Activated naive CD4-positive, alpha-beta T cell treated with anti-CD3 and anti-CD28 coated beads, Interleukin-2, amount 10 ng/mL, durations not matched to agents 7 days and 5 days (primary cell): ENCODE measurements around the gene KRT38.
"Not testable (repeated sequence)": the region's sequence is repeated elsewhere in the genome, so short reads cannot be mapped to it uniquely, and the experiment has no call there.

Source experiments
- CTCF ChIA-PET: fragments of 350-600 bp; sonication (Branson Sonifier 250); formaldehyde crosslinking; loops from one replicate; lab custom pipeline; 2021; ENCODE audit warnings: antibody characterized with exemption; lab: Charles Lee
- DNase-seq: peaks from one replicate; pipeline ENCODE4 v3.0.0-alpha.2; 2020
- H3K27ac Mint-ChIP-seq: one replicate; pipeline ENCODE4 v1.8.0; 2021; ENCODE audit warnings: mild to moderate bottlenecking, moderate library complexity, mixed read lengths
- H3K27me3 Mint-ChIP-seq: one replicate; pipeline ENCODE4 v1.8.0; 2021; ENCODE audit warnings: mild to moderate bottlenecking, mixed read lengths
- H3K36me3 Mint-ChIP-seq: one replicate; pipeline ENCODE4 v1.8.0; 2021; ENCODE audit warnings: mixed read lengths
- H3K4me1 Mint-ChIP-seq: one replicate; pipeline ENCODE4 v1.8.0; 2021; ENCODE audit warnings: mixed read lengths
- H3K4me3 Mint-ChIP-seq: one replicate; pipeline ENCODE4 v1.8.0; 2021; ENCODE audit warnings: mild to moderate bottlenecking, moderate library complexity, mixed read lengths
- H3K9me3 Mint-ChIP-seq: one replicate; pipeline ENCODE4 v1.8.0; 2021; ENCODE audit warnings: mixed read lengths

KRT38 gene

DNA sequence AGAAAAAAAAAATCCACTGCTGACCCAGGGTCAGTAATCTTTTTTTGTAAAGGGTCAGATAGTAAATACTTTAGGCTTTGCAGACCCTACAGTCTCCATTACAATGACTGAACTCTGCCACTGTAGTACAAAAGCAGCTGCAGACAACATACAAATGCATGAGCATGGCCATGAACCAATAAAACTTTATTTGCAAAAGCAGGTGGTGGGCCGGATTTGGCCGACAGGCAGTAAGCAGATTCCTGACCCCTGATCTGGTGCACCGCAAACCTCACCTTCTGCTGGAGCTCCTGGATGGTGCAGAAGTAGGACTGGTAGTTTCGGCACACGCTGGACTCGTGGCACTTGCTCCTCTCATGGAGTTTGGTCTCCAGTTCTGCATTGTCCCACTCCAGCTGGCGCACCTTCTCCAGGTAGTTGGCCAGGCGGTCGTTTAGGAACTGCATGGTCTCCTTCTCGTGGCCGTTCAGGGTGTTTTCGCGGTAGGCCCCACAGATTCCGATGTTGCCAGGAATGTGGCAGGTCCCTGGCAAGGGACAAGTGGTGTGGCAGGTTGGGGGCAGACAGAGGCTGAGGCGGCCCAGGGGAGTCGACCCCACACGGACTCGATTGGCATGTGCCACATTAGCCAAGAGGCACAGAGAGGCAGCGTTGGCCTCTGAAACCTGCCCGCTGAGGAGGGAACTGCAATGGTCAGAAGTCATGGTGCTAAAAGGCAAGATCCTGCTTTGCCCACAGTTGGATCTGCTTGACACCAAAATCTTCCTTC is 29.5 kb downstream of the KRT38 start:
- Mint-ChIP-seq H3K27ac (no peak overlapping the region), H3K27me3 (peaks cover 8% of the 10 kb centered on the region), H3K9me3 (no peaks in the 10 kb centered on the region), H3K4me1 (peaks cover 6% of the 10 kb centered on the region), H3K36me3 (no peaks in the 10 kb centered on the region), H3K4me3 (no peak overlapping the region)
- CTCF ChIA-PET, result no interaction called here
- DNase-seq, result no peak

DNA sequence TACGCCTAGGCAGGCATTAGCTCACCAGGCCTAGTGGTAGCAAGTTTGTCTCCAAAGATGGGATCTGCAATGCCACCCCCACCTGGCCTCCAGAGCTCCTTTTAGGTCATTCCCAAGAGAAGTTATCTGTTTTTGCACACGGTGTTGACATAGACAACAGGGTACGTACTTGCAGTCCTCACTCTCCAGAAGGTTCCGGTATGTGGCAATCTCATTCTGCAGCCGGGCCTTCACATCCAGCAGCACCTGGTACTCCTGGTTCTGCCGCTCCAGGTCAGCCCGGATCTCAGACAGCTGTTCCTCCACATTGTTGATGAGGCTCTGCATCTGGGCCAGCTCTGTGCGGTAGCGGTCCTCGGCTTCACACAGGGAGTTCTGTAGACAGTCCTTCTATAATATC is 33.6 kb downstream of the KRT38 start:
- H3K9me3 Mint-ChIP-seq, result no peaks in the 10 kb centered on the region

DNA sequence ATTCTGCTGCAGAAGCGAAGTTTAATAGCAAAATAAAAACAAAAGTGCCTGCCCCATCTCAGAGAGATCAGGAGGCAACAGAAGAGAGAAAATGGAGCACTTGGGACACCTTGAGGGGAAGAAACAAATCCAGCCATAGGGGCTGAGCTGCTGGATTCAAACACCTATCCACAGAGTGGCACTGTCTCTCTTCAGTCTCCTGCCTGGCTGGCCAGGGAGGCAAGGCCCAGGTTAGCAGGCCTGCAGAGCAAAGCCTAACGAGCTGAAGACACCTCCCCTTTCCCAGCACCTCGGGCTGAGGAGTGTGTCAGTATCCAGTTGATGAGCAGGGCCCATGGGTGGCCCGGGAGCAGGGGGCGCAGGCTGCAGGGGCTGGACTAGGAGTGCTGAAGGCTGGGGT is 34.6 kb downstream of the KRT38 start:
- CTCF ChIA-PET, result interaction anchor here (1.4 to 2.4 kb wide), 2 partner anchors 143 to 257 kb away, joined by 5 read pairs; no protein-coding TSS in a partner anchor

More for the DNA sequence above, 33.6 kb downstream of the KRT38 start:
- Mint-ChIP-seq H3K27ac (no peak overlapping the region), H3K27me3 (peaks cover 3% of the 10 kb centered on the region), H3K36me3 (no peaks in the 10 kb centered on the region), H3K4me1 (peaks cover 32% of the 10 kb centered on the region), H3K4me3 (no peak overlapping the region)
- CTCF ChIA-PET, result interaction anchor here (0.6 to 2.4 kb wide), 3 partner anchors 10 to 256 kb away, joined by 3 to 5 read pairs (median 4); no protein-coding TSS in a partner anchor
- DNase-seq, result no peak

DNA sequence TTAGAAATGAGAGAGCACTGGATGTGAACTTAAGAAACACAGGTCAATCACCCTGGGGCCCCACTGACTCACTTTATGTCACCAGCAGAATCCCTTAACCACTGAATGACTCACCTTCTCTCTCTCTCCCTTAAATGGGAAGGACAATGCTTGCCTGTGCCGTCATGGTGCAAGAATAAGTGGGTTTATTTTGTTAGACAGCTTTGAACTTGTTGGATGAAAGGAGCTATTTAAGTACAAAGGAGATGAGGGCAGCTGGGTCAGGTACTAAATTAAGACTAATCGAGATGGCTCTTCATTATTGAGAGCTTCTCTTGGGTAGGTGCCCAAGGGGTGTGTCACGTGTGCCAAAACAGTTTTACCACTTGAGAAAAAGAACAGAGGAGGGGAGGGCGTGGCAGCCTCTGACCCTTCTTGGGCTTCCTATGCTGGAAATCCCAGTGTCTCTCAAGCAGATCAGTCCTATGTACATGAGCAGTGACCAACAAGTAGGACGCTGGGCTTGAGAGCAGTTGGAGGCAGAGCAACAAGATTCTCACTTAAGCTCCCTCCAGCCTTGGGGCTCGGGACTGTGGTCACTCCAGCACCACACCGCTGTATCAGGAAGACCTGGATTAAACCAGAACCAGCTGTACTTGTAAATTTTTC is 36.6 kb downstream of the KRT38 start:
- CTCF ChIA-PET, result interaction anchor here (1.0 to 1.7 kb wide), 3 partner anchors 14 to 145 kb away, joined by 3 to 7 read pairs (median 5); no protein-coding TSS in a partner anchor
- H3K36me3 Mint-ChIP-seq, result no peaks in the 10 kb centered on the region
- no peak overlapping the region for H3K27ac Mint-ChIP-seq
- no peaks in the 10 kb centered on the region for H3K9me3 Mint-ChIP-seq
- H3K4me3 Mint-ChIP-seq, result no peak overlapping the region
- peaks cover 8% of the 10 kb centered on the region for H3K27me3 Mint-ChIP-seq
- peak; percentile 33 for DNase-seq
- peaks cover 30% of the 10 kb centered on the region for H3K4me1 Mint-ChIP-seq

More for the DNA sequence above, 34.6 kb downstream of the KRT38 start:
- Mint-ChIP-seq H3K27me3 (peaks cover under 1% of the 10 kb centered on the region), H3K36me3 (no peaks in the 10 kb centered on the region), H3K27ac (no peak overlapping the region), H3K4me3 (no peak overlapping the region), H3K4me1 (peaks cover 33% of the 10 kb centered on the region), H3K9me3 (no peaks in the 10 kb centered on the region)
- DNase-seq, result no peak

DNA sequence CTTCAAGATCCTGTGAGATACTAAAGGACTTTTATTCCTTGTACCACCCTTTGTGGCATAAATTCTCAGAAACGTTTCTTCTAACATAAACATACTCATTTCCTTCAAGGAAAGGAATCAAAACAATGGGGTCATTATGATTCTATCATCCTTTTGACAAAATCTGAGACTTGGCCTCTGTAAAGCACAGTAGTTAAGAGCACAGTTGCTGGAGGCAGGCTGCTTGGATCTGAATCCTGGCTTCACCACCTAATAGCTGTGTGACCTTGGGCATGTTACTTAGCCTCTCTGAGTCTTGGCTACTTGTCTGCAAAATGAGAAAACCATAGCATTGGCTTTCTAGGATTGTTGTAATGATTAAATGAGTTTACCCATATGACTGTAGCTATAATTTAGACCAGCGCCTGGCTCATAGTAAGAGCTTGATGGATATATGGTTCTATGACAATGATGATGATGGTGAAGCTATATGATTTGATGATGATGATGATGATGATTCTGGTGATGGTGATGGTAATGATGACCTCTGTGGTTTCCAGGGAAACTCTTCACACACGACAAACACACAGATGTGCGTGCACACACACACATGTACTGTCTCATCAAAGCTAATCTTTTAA is 37.3 kb downstream of the KRT38 start:
- Mint-ChIP-seq H3K36me3 (no peaks in the 10 kb centered on the region), H3K4me3 (no peak overlapping the region), H3K4me1 (peaks cover 27% of the 10 kb centered on the region), H3K27me3 (peaks cover 8% of the 10 kb centered on the region), H3K9me3 (no peaks in the 10 kb centered on the region), H3K27ac (peak overlapping the region; percentile 12)
- CTCF ChIA-PET, result interaction anchor here (1.6 to 1.7 kb wide), 2 partner anchors 81 to 145 kb away, joined by 5 to 7 read pairs; no protein-coding TSS in a partner anchor
- no peak for DNase-seq

DNA sequence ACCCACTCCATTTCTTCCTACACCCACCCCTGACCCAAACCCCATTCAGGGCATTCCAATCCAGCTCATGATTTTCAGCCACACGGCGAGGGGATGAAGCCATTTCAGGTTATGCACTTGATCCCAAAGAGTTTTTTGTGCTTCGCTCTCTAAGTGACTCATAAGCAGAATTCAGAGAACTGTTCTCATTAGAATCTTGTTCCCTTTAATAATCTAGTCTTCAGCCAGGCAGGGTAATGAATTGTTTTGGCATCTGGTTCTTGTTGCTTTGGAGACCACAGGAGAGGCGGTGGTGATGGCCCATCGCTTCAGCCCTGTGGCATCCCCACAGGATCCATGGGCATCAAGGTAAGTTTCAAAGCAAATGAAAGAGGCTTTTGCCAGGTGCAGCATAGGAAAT is 38.6 kb downstream of the KRT38 start:
- Mint-ChIP-seq H3K27ac (no peak overlapping the region), H3K36me3 (no peaks in the 10 kb centered on the region), H3K9me3 (no peaks in the 10 kb centered on the region), H3K4me3 (no peak overlapping the region), H3K27me3 (peaks cover 8% of the 10 kb centered on the region), H3K4me1 (peaks cover 27% of the 10 kb centered on the region)
- CTCF ChIA-PET, result no interaction called here
- no peak for DNase-seq

DNA sequence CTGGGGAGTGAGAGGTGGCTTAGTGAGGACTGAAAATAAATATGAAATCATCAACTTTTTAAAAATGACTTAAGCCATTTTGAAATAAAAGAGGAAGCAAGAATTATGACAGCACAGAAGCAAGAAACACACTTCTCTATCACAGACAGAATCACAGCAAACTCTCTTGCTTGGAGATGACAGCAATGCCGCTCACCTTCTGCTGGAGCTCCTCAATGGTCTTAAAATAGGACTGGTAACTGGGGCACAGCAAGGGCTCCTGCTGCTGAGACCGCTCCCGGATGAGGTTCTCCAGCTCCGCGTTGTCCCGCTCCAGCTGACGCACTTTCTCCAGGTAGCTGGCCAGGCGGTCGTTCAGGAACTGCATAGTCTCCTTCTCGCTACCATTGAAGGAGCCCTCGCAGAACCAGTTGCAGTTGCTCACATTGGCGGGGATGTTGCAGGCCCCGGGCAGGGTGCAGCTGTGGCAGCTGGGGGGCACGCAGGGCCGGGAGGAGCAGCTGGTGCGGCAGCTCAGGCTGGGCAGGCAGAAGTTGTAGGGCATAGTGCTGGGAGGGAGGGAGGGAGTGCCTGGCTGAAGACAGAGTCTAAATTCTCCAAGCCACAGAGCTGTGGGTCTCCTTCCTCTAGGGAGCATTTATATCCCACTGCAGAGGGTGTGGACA is 43.7 kb downstream of the KRT38 start, which contains the start of gene KRT31:
Gene KRT31 (minus strand): TSS at position 613 of the 665 bp plus-strand sequence. CDS start 69 bp downstream, at position 544.
- Mint-ChIP-seq H3K27ac (no peak within 1 kb of the TSS), H3K36me3 (no peaks in the 10 kb centered on the region), H3K4me3 (no peak within 1 kb of the TSS), H3K27me3 (peaks cover 16% of the 10 kb centered on the region), H3K9me3 (no peaks in the 10 kb centered on the region), H3K4me1 (no peaks in the 10 kb centered on the region)
- CTCF ChIA-PET, result no interaction called here
- no peak for DNase-seq

DNA sequence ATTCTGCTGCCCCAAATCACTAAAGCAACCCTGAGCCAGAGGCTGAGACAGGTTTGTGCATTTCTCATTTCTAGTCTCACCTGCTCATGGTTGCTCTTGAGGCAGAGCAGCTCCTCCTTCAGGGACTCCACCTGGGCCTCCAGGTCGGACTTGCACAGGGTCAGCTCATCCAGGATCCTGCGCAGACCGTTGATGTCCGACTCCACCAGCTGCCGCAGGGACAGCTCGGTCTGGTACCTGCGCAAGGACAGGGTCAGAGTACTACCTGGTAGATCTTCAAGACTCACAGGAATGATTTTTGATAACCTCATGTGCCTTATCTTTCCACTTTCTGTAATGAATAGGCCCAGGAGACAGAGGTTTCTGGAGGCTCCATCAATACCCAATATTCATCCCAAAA is 44.4 kb downstream of the KRT38 start:
- peaks cover 16% of the 10 kb centered on the region for H3K27me3 Mint-ChIP-seq
- CTCF ChIA-PET, result no interaction called here
- no peaks in the 10 kb centered on the region for H3K36me3 Mint-ChIP-seq
- no peaks in the 10 kb centered on the region for H3K4me1 Mint-ChIP-seq
- no peak overlapping the region for H3K4me3 Mint-ChIP-seq
- no peak overlapping the region for H3K27ac Mint-ChIP-seq
- H3K9me3 Mint-ChIP-seq, result no peaks in the 10 kb centered on the region
- DNase-seq, result no peak

DNA sequence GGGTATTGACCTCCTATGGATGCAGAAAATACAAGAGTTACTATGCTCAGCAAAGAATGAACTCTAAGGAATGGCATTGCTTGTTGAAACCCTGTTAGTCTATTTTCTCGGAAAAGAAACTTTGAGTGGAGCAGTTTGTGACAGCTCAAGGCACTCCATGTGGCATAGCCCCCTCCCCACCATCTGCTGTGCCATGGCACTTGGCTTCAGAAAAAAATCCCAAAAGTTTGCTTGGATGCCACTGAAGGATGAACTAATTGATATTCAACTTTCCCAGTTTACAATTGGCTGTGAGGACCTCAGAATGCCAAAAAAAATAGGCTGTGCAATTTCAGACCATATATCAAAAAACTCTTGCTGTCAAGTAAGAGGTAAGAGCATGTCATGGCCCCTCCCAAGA is 45.2 kb downstream of the KRT38 start:
- H3K4me3 Mint-ChIP-seq, result no peak overlapping the region
- no peaks in the 10 kb centered on the region for H3K36me3 Mint-ChIP-seq
- H3K27me3 Mint-ChIP-seq, result peaks cover 16% of the 10 kb centered on the region
- H3K9me3 Mint-ChIP-seq, result no peaks in the 10 kb centered on the region
- no peak for DNase-seq
- CTCF ChIA-PET, result no interaction called here
- H3K4me1 Mint-ChIP-seq, result no peaks in the 10 kb centered on the region
- no peak overlapping the region for H3K27ac Mint-ChIP-seq

DNA sequence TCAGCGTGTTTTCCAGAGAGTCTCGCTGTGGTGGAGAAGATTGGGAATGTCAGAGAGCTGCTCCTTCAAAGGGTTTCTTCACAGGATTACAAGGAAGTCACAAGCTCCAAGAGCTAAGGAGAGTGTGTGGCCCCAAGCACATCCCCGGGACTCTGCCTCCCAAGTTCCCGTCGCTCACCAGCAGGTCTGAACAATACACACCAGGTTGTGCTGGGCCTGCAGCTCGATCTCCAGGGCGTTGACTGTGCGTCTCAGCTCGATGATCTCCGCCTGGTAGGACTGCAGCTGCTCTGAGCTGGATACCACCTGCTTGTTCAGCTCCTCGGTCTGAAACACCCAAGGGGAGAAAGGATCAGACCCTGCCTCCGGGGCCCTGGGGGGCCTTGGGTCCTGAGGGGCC is 45.7 kb downstream of the KRT38 start:
- DNase-seq, CTCF ChIA-PET, H3K4me1 Mint-ChIP-seq, H3K36me3 Mint-ChIP-seq, H3K9me3 Mint-ChIP-seq, H3K4me3 Mint-ChIP-seq, H3K27ac Mint-ChIP-seq: not testable (repeated sequence)
- peaks cover 10% of the 10 kb centered on the region for H3K27me3 Mint-ChIP-seq

DNA sequence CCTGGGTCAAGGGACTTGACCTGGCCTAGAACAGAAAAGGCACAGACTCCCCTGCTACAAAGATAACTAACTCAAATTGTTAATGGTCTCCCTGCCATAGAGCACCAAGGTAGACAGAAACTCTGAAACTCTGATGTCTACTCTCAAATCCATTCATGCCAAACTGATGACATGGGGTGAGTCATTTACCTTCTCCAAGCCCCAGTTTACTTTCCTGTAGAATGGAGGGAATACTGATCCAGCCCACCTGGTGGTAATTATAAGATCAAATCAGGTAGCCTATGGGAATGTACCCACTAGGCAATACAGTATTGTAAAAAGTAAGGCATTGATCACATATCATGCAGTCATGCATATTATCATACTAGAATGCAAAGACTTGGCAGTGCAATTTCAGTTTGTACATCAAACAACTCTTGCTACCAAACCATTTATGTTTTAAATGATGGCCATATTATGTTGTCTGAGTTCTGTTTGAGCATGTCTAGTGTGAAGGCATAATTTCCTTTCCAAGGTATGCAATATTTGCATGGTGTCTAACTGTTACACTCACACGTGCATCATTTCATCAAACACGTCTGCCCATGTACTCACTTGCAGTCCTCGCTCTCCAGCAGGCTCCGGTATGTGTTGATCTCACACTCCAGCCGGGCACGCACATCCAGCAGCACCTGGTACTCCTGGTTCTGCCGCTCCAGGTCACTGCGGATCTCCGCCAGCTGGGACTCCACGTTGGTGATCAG is 46.4 kb downstream of the KRT38 start:
- H3K9me3 Mint-ChIP-seq, result no peaks in the 10 kb centered on the region
- H3K27me3 Mint-ChIP-seq, result peaks cover 8% of the 10 kb centered on the region

DNA sequence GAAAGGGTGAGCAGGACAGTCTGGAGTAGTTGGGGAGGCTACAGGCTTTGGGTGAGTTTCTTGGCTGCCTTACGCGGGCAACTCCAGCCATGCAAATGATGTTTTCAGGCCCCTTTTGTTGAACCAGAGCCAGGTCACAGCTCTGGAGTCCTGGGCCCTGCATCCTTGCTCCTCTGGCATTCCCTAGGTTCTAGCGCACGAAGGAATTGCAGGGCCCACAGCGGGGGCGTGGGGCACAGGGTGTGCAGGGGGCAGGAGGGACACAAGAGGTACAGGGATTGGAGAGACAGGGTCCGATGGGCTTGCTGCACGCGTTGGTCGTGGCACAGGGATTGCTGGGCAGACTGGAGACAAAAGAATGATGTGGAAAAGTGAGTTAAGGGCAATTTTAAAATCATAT is 47.0 kb downstream of the KRT38 start:
- Mint-ChIP-seq H3K36me3 (no peaks in the 10 kb centered on the region), H3K4me3 (no peak overlapping the region), H3K27me3 (peaks cover 11% of the 10 kb centered on the region), H3K4me1 (no peaks in the 10 kb centered on the region), H3K27ac (no peak overlapping the region), H3K9me3 (no peaks in the 10 kb centered on the region)
- CTCF ChIA-PET, result no interaction called here
- DNase-seq, result no peak

More for the DNA sequence above, 46.4 kb downstream of the KRT38 start:
- DNase-seq, result no peak
- CTCF ChIA-PET, result no interaction called here
- Mint-ChIP-seq H3K4me3 (no peak overlapping the region), H3K4me1 (no peaks in the 10 kb centered on the region), H3K27ac (no peak overlapping the region), H3K36me3 (no peaks in the 10 kb centered on the region)

DNA sequence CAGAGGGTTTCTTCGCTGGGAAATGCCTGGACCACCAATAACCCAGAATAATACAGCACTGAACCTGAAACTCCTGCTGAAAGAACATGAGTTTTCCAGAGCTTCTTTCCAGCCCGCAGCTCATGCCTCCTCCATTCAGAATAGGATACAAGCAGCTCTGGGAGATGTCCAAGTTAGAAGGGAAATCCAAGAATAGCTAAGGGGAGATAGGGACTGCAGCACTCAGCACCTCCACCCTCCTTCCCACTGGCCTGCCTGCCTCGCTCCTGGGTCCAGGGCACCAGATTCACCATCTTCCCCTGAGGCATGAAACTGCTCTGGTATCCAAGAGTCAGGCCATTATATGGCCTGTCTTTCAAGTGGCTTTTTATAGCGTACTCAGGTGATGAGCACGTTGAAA is 47.5 kb downstream of the KRT38 start:
- Mint-ChIP-seq H3K27ac (no peak overlapping the region), H3K9me3 (no peaks in the 10 kb centered on the region), H3K36me3 (no peaks in the 10 kb centered on the region), H3K4me1 (no peaks in the 10 kb centered on the region), H3K27me3 (peaks cover 11% of the 10 kb centered on the region), H3K4me3 (no peak overlapping the region)
- CTCF ChIA-PET, result no interaction called here
- DNase-seq, result no peak
